DOHH2 (cell line): Measurements from ENCODE around the gene OR2AK2.

Experiments used
- H3F3A ChIP-seq: fragments of 200-600 bp; sonication (generic), shearing (Covaris generic); 2 replicates; pipeline ENCODE4 v1.6.0; 2016; ENCODE audit warnings: antibody characterized with exemption, mild to moderate bottlenecking; ENCODE audit not compliant: control insufficient read depth, insufficient read depth
- H3K27ac ChIP-seq: fragments of 200-600 bp; sonication (generic); 2 replicates; pipeline ENCODE4 v1.5.1; 2014; ENCODE audit warnings: low read depth, mild to moderate bottlenecking, low read length, moderate library complexity
- H3K27me3 ChIP-seq: fragments of 200-600 bp; sonication (generic); 2 replicates; pipeline ENCODE4 v1.6.1; 2014; ENCODE audit warnings: mild to moderate bottlenecking, low read length, mixed read lengths; ENCODE audit not compliant: control insufficient read depth
- H3K36me3 ChIP-seq: fragments of 200-600 bp; sonication (generic); 2 replicates; pipeline ENCODE4 v1.6.1; 2014; ENCODE audit warnings: mild to moderate bottlenecking, low read length, moderate library complexity, mixed read lengths; ENCODE audit not compliant: control insufficient read depth
- H3K4me1 ChIP-seq: fragments of 200-600 bp; sonication (generic); 2 replicates; pipeline ENCODE4 v1.6.1; 2014; ENCODE audit warnings: mild to moderate bottlenecking, low read length, mixed read lengths; ENCODE audit not compliant: control insufficient read depth
- H3K4me2 ChIP-seq: fragments of 200-600 bp; sonication (generic); 2 replicates; pipeline ENCODE4 v1.6.0; 2014; ENCODE audit warnings: mild to moderate bottlenecking, low read length, moderate library complexity
- H3K4me3 ChIP-seq: fragments of 200-600 bp; sonication (generic); 2 replicates; pipeline ENCODE4 v1.5.1; 2014; ENCODE audit warnings: mild to moderate bottlenecking, low read length, mixed read lengths
- H3K79me2 ChIP-seq: fragments of 200-600 bp; sonication (generic); 2 replicates; pipeline ENCODE4 v1.6.1; 2014; ENCODE audit warnings: mild to moderate bottlenecking, low read length, mixed read lengths; ENCODE audit not compliant: control insufficient read depth
- H3K9me2 ChIP-seq: fragments of 200-600 bp; sonication (generic); replicated peaks from 2 replicates; pipeline ENCODE4 v1.6.1; 2014; ENCODE audit warnings: mild to moderate bottlenecking, low read length, mixed read lengths; ENCODE audit not compliant: control insufficient read depth
- H3K9me3 ChIP-seq: fragments of 200-600 bp; sonication (generic); 2 replicates; pipeline ENCODE4 v1.6.1; 2014; ENCODE audit warnings: antibody characterized with exemption, low read length, mixed read lengths; ENCODE audit not compliant: control insufficient read depth, insufficient read depth
- H4K20me1 ChIP-seq: fragments of 200-600 bp; sonication (generic); 2 replicates; pipeline ENCODE4 v1.6.0; 2014; ENCODE audit warnings: low read depth, mild to moderate bottlenecking, antibody characterized with exemption, low read length, moderate library complexity; ENCODE audit not compliant: control insufficient read depth, insufficient read depth
- CTCF ChIP-seq: fragments of 200-600 bp; sonication (generic); IDR thresholded peaks from one replicate; pipeline ENCODE4 v1.5.1; 2014; ENCODE audit warnings: antibody characterized with exemption, mild to moderate bottlenecking, low read depth, low read length; ENCODE audit not compliant: poor library complexity, severe bottlenecking
- EZH2phosphoT487 ChIP-seq: fragments of 200-600 bp; sonication (generic); IDR thresholded peaks from 2 replicates; pipeline ENCODE4 v1.6.1; 2017; ENCODE audit warnings: borderline replicate concordance, mild to moderate bottlenecking, antibody characterized with exemption, low read length, moderate library complexity, mixed read lengths

OR2AK2 gene

GRCh38 chr1:247933989-247934388 is 31.0 kb upstream of the OR2AK2 start:
- no peak overlapping the region for H3K4me2 ChIP-seq
- H3K9me3 ChIP-seq = peaks cover 6% of the 10 kb centered on the region; the same call in 1 of the 2 replicates
- no peaks in the 10 kb centered on the region for H4K20me1 ChIP-seq
- H3K79me2 ChIP-seq = no peaks in the 10 kb centered on the region
- H3F3A ChIP-seq = no peaks in the 10 kb centered on the region
- H3K9me2 ChIP-seq = no peaks in the 10 kb centered on the region
- H3K36me3 ChIP-seq = no peaks in the 10 kb centered on the region
- H3K27ac ChIP-seq = no peak overlapping the region
- no peak for TF ChIP-seq EZH2phosphoT487
- no peak for TF ChIP-seq CTCF
- no peak overlapping the region for H3K4me3 ChIP-seq
- no peaks in the 10 kb centered on the region for H3K4me1 ChIP-seq
- no peaks in the 10 kb centered on the region for H3K27me3 ChIP-seq

GRCh38 chr1:247935781-247936180 is 29.3 kb upstream of the OR2AK2 start:
- H4K20me1 ChIP-seq = no peaks in the 10 kb centered on the region
- no peaks in the 10 kb centered on the region for H3K79me2 ChIP-seq
- H3K4me2 ChIP-seq = no peak overlapping the region
- H3F3A ChIP-seq = no peaks in the 10 kb centered on the region
- no peaks in the 10 kb centered on the region for H3K27me3 ChIP-seq
- no peak overlapping the region for H3K27ac ChIP-seq
- peaks cover 6% of the 10 kb centered on the region; the same call in 1 of the 2 replicates for H3K9me3 ChIP-seq
- no peak overlapping the region for H3K4me3 ChIP-seq
- no peaks in the 10 kb centered on the region for H3K9me2 ChIP-seq
- TF ChIP-seq CTCF = no peak
- no peak for TF ChIP-seq EZH2phosphoT487
- no peaks in the 10 kb centered on the region for H3K36me3 ChIP-seq
- H3K4me1 ChIP-seq = no peaks in the 10 kb centered on the region; the same call in 1 of the 2 replicates

- peaks cover 6% of the 10 kb centered on the region; the same call in 1 of the 2 replicates for H3K9me3 ChIP-seq
- no peaks in the 10 kb centered on the region for H3K9me2 ChIP-seq
- H3K27me3 ChIP-seq = no peaks in the 10 kb centered on the region
- H3K79me2 ChIP-seq = no peaks in the 10 kb centered on the region
- no peaks in the 10 kb centered on the region for H3K36me3 ChIP-seq
- H3K4me1 ChIP-seq = no peaks in the 10 kb centered on the region; the same call in 1 of the 2 replicates
- no peak overlapping the region for H3K4me3 ChIP-seq
- H3F3A ChIP-seq = no peaks in the 10 kb centered on the region
- no peak overlapping the region for H3K27ac ChIP-seq
- TF ChIP-seq CTCF = no peak
- TF ChIP-seq EZH2phosphoT487 = no peak
- no peaks in the 10 kb centered on the region for H4K20me1 ChIP-seq
- H3K4me2 ChIP-seq = no peak overlapping the region
Observed at GRCh38 chr1:247936415-247936814, 28.6 kb upstream of the OR2AK2 start.
